H9 (cell line): ENCODE data around the gene LDB2. TPM values are rescaled to one million over a fixed set of nuclear protein-coding genes. Genes with fewer than 3 reads are reported as not detected.

Experiments
- DNase-seq: peaks from one replicate; pipeline ENCODE4 v3.0.0-alpha.2; 2017
- H2AFZ ChIP-seq: one replicate; pipeline ENCODE4 v1.6.1; 2013; ENCODE audit warnings: mild to moderate bottlenecking, low read length, control low read depth, moderate library complexity
- H2AK5ac ChIP-seq: 2 replicates; pipeline ENCODE4 v1.6.1; 2013; ENCODE audit warnings: low read length, control low read depth, mixed read lengths; ENCODE audit not compliant: insufficient read length
- H2BK120ac ChIP-seq: one replicate; pipeline ENCODE4 v1.6.1; 2013; ENCODE audit warnings: low read depth, mild to moderate bottlenecking, low read length, control low read depth, inconsistent platforms; ENCODE audit not compliant: poor library complexity, severe bottlenecking
- H2BK12ac ChIP-seq: 2 replicates; pipeline ENCODE4 v1.6.1; 2013; ENCODE audit warnings: low read length, control low read depth, mixed read lengths, low read depth; ENCODE audit not compliant: insufficient read length
- H2BK15ac ChIP-seq: 2 replicates; pipeline ENCODE4 v1.6.1; 2013; ENCODE audit warnings: low read depth, low read length, control low read depth
- H2BK20ac ChIP-seq: one replicate; pipeline ENCODE4 v1.6.1; 2013; ENCODE audit warnings: low read depth, mild to moderate bottlenecking, low read length, control low read depth, inconsistent platforms; ENCODE audit not compliant: poor library complexity, severe bottlenecking
- H2BK5ac ChIP-seq: 2 replicates; pipeline ENCODE4 v1.6.1; 2013; ENCODE audit warnings: low read length, control low read depth, mixed read lengths; ENCODE audit not compliant: insufficient read length
- H3K14ac ChIP-seq: 2 replicates; pipeline ENCODE4 v1.6.1; 2013; ENCODE audit warnings: low read length, control low read depth; ENCODE audit not compliant: insufficient read depth
- H3K18ac ChIP-seq: 2 replicates; pipeline ENCODE4 v1.6.1; 2013; ENCODE audit warnings: low read depth, mild to moderate bottlenecking, mixed read lengths, low read length, control low read depth; ENCODE audit not compliant: insufficient read length
- H3K23ac ChIP-seq: 2 replicates; pipeline ENCODE4 v1.6.1; 2013; ENCODE audit warnings: low read length, control low read depth, mixed read lengths, low read depth; ENCODE audit not compliant: insufficient read length
- H3K23me2 ChIP-seq: 2 replicates; pipeline ENCODE4 v1.6.1; 2013; ENCODE audit warnings: low read depth, mild to moderate bottlenecking, mixed read lengths, low read length, control low read depth; ENCODE audit not compliant: insufficient read length, poor library complexity, severe bottlenecking
- H3K27ac ChIP-seq: 2 replicates; pipeline ENCODE4 v1.5.1; 2013; ENCODE audit warnings: low read length, control low read depth, mixed read lengths, low read depth; ENCODE audit not compliant: insufficient read length
- H3K27me3 ChIP-seq: 2 replicates; pipeline ENCODE4 v1.6.1; 2013; ENCODE audit warnings: low read length, control low read depth, inconsistent platforms; ENCODE audit not compliant: insufficient read depth
- H3K4ac ChIP-seq: 2 replicates; pipeline ENCODE4 v1.6.1; 2013; ENCODE audit warnings: low read depth, mild to moderate bottlenecking, control low read depth, inconsistent platforms, low read length, moderate library complexity
- H3K4me1 ChIP-seq: 2 replicates; pipeline ENCODE4 v1.6.1; 2013; ENCODE audit warnings: low read length, control low read depth, inconsistent platforms; ENCODE audit not compliant: insufficient read depth
- H3K4me2 ChIP-seq: 2 replicates; pipeline ENCODE4 v1.6.1; 2013; ENCODE audit warnings: low read length, control low read depth, mixed read lengths; ENCODE audit not compliant: insufficient read length, insufficient read depth
- H3K56ac ChIP-seq: 2 replicates; pipeline ENCODE4 v1.6.1; 2013; ENCODE audit warnings: low read depth, mild to moderate bottlenecking, mixed read lengths, low read length, control low read depth; ENCODE audit not compliant: insufficient read length
- H3K79me1 ChIP-seq: 2 replicates; pipeline ENCODE4 v1.6.1; 2013; ENCODE audit warnings: low read depth, mild to moderate bottlenecking, moderate library complexity, low read length, control low read depth, inconsistent platforms; ENCODE audit not compliant: insufficient read depth, poor library complexity, severe bottlenecking
- H3K79me2 ChIP-seq: 2 replicates; pipeline ENCODE4 v1.6.1; 2013; ENCODE audit warnings: low read length, control low read depth, inconsistent platforms; ENCODE audit not compliant: insufficient read depth
- H3K9ac ChIP-seq: 2 replicates; pipeline ENCODE4 v1.6.1; 2013; ENCODE audit warnings: low read length, control low read depth, mixed read lengths; ENCODE audit not compliant: insufficient read length; ENCODE audit errors: extremely low read depth
- H3K9me3 ChIP-seq: one replicate; pipeline ENCODE4 v1.6.1; 2013; ENCODE audit warnings: low read depth, low read length, inconsistent platforms; ENCODE audit not compliant: control insufficient read depth
- H3T11ph ChIP-seq: one replicate; pipeline ENCODE4 v1.6.1; 2013; ENCODE audit warnings: mild to moderate bottlenecking, low read length, control low read depth, inconsistent platforms
- H4K20me1 ChIP-seq: one replicate; pipeline ENCODE4 v1.6.1; 2013; ENCODE audit not compliant: control insufficient read depth, insufficient read length, insufficient read depth
- H4K5ac ChIP-seq: 2 replicates; pipeline ENCODE4 v1.6.1; 2013; ENCODE audit warnings: low read depth, mild to moderate bottlenecking, mixed read lengths, low read length, control low read depth; ENCODE audit not compliant: insufficient read length
- H4K8ac ChIP-seq: replicated peaks from 2 replicates; pipeline ENCODE4 v1.6.1; 2013; ENCODE audit warnings: low read length, control low read depth, mixed read lengths, low read depth; ENCODE audit not compliant: insufficient read length
- H4K91ac ChIP-seq: 2 replicates; pipeline ENCODE4 v1.6.1; 2013; ENCODE audit warnings: low read depth, mild to moderate bottlenecking, moderate library complexity, mixed read lengths, low read length, control low read depth; ENCODE audit not compliant: insufficient read length
- H3K27ac Mint-ChIP-seq, 3 experiments: 2 replicates in 2 of 3; 3 replicates in 1 of 3; pipeline ENCODE4 v1.8.0; 2020 to 2021; ENCODE audit warnings: mixed read lengths in 3 of 3, mild to moderate bottlenecking in 1 of 3, moderate library complexity in 1 of 3
- H3K27me3 Mint-ChIP-seq: 2 replicates; pipeline ENCODE4 v1.8.0; 2021; ENCODE audit warnings: low read depth, mild to moderate bottlenecking, moderate library complexity, mixed read lengths
- H3K36me3 Mint-ChIP-seq, 3 experiments: 2 replicates in 2 of 3; 3 replicates in 1 of 3; pipeline ENCODE4 v1.8.0; 2020 to 2021; ENCODE audit warnings: low read depth in 3 of 3, mixed read lengths in 3 of 3; ENCODE audit not compliant: insufficient read depth in 1 of 3
- H3K4me1 Mint-ChIP-seq, 2 experiments: 2 replicates each; pipeline ENCODE4 v1.8.0; 2020; ENCODE audit warnings: mixed read lengths in 2 of 2
- H3K4me3 Mint-ChIP-seq, 2 experiments: 2 replicates in 1 of 2; 3 replicates in 1 of 2; pipeline ENCODE4 v1.8.0; 2020 to 2021; ENCODE audit warnings: mild to moderate bottlenecking in 2 of 2, mixed read lengths in 2 of 2, moderate library complexity in 1 of 2
- H3K9me3 Mint-ChIP-seq, 2 experiments: 2 replicates in 1 of 2; 3 replicates in 1 of 2; pipeline ENCODE4 v1.8.0; 2020; ENCODE audit warnings: mild to moderate bottlenecking in 2 of 2, mixed read lengths in 2 of 2, moderate library complexity in 1 of 2
- total RNA-seq: library from RNA; stranded (reverse); gene quantifications from 2 replicates; pipeline ENCODE4 v1.2.1, GENCODE V29; 2021
- TF ChIP-seq, protein P1 (sequence below): fragments of 200-600 bp; sonication (generic); conservative IDR thresholded peaks from 3 replicates; pipeline ENCODE4 v1.8.0; 2021; ENCODE audit warnings: antibody characterized with exemption, mild to moderate bottlenecking

The LDB2 gene
- total RNA-seq, 1 experiment from 2014 or later, result 22.5 TPM

DNA sequence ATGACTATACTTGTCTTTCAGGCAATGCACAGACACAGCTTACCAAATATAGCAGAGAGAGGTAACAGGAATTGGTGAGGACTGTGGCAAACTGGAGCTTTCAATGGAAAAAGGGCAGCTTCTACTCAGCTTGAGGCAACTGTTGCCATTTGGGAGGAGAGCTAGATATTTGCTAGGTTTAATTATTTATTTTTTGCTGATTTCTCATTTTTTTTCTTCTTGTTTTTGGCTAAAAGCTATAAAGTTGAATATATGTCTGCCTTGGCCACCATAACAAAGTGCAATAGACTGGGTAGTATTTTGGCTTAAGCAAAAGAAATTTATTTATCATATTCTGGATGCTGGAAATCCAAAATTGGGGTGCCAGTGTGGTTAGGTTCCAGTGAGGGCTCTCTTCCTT lies 93.9 kb downstream of the LDB2 start:
- no peak overlapping the region for H4K8ac ChIP-seq
- no peak overlapping the region for H3K27ac ChIP-seq
- no peak overlapping the region for H2BK12ac ChIP-seq
- H3K23ac ChIP-seq, result no peak overlapping the region
- H3K4me2 ChIP-seq, result no peak overlapping the region
- H3K36me3 Mint-ChIP-seq, result peaks cover 12 to 40% (median 31%) of the 10 kb centered on the region in 3 experiments
- H3K4me1 Mint-ChIP-seq, result peaks cover 17 to 18% of the 10 kb centered on the region in 2 experiments
- no peak overlapping the region for H3K9ac ChIP-seq
- H2BK120ac ChIP-seq, result no peak overlapping the region
- H4K5ac ChIP-seq, result no peak overlapping the region
- no peak overlapping the region for H4K91ac ChIP-seq
- TF ChIP-seq, protein P1, sequence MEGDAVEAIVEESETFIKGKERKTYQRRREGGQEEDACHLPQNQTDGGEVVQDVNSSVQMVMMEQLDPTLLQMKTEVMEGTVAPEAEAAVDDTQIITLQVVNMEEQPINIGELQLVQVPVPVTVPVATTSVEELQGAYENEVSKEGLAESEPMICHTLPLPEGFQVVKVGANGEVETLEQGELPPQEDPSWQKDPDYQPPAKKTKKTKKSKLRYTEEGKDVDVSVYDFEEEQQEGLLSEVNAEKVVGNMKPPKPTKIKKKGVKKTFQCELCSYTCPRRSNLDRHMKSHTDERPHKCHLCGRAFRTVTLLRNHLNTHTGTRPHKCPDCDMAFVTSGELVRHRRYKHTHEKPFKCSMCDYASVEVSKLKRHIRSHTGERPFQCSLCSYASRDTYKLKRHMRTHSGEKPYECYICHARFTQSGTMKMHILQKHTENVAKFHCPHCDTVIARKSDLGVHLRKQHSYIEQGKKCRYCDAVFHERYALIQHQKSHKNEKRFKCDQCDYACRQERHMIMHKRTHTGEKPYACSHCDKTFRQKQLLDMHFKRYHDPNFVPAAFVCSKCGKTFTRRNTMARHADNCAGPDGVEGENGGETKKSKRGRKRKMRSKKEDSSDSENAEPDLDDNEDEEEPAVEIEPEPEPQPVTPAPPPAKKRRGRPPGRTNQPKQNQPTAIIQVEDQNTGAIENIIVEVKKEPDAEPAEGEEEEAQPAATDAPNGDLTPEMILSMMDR, result no peak
- H3K27me3 Mint-ChIP-seq, result no peaks in the 10 kb centered on the region
- no peaks in the 10 kb centered on the region for H4K20me1 ChIP-seq
- DNase-seq, result no peak
- H3K79me1 ChIP-seq, result no peaks in the 10 kb centered on the region
- H3K18ac ChIP-seq, result no peak overlapping the region
- no peak overlapping the region for H2AFZ ChIP-seq
- H3K14ac ChIP-seq, result no peak overlapping the region
- H3K4me3 Mint-ChIP-seq, result no peak overlapping the region
- H3K27ac Mint-ChIP-seq, result no peak overlapping the region
- H2BK15ac ChIP-seq, result no peak overlapping the region
- no peak overlapping the region for H2AK5ac ChIP-seq
- H3K9me3 Mint-ChIP-seq, result peaks cover 7 to 13% of the 10 kb centered on the region in 2 experiments
- H3K23me2 ChIP-seq, result no peaks in the 10 kb centered on the region
- no peaks in the 10 kb centered on the region for H3K9me3 ChIP-seq
- no peaks in the 10 kb centered on the region for H3K27me3 ChIP-seq
- H2BK20ac ChIP-seq, result no peak overlapping the region
- no peak overlapping the region for H3K4ac ChIP-seq
- H2BK5ac ChIP-seq, result no peak overlapping the region
- H3K56ac ChIP-seq, result no peak overlapping the region
- H3T11ph ChIP-seq, result no peak overlapping the region
- no peaks in the 10 kb centered on the region for H3K4me1 ChIP-seq
- no peaks in the 10 kb centered on the region for H3K79me2 ChIP-seq
